Kasumi-1 (cell line): ENCODE results near the gene EVX2.
A peak's percentile ranks its signal among the peaks of the same experiment; 100 is the strongest.

ENCODE experiments used
- DNase-seq, 2 experiments: peaks; one replicate each; lab custom pipeline; 2025; lab: John Stamatoyannopoulos, UW

The EVX2 gene

DNA sequence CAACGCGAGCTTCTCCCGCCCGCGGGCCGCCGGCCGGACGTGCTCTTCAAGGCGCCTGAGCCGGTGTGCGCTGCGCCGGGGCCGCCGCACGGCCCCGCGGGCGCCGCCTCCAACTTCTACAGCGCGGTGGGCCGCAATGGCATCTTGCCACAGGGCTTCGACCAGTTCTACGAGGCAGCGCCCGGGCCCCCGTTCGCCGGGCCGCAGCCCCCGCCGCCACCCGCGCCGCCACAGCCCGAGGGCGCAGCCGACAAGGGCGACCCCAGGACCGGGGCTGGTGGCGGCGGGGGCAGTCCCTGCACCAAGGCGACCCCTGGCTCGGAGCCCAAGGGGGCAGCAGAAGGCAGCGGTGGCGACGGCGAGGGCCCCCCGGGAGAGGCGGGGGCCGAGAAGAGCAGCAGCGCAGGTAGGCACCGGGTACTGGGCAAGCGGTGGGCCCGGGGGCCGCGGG lies 24.0 kb upstream of the EVX2 start:
- no peak for DNase-seq

DNA sequence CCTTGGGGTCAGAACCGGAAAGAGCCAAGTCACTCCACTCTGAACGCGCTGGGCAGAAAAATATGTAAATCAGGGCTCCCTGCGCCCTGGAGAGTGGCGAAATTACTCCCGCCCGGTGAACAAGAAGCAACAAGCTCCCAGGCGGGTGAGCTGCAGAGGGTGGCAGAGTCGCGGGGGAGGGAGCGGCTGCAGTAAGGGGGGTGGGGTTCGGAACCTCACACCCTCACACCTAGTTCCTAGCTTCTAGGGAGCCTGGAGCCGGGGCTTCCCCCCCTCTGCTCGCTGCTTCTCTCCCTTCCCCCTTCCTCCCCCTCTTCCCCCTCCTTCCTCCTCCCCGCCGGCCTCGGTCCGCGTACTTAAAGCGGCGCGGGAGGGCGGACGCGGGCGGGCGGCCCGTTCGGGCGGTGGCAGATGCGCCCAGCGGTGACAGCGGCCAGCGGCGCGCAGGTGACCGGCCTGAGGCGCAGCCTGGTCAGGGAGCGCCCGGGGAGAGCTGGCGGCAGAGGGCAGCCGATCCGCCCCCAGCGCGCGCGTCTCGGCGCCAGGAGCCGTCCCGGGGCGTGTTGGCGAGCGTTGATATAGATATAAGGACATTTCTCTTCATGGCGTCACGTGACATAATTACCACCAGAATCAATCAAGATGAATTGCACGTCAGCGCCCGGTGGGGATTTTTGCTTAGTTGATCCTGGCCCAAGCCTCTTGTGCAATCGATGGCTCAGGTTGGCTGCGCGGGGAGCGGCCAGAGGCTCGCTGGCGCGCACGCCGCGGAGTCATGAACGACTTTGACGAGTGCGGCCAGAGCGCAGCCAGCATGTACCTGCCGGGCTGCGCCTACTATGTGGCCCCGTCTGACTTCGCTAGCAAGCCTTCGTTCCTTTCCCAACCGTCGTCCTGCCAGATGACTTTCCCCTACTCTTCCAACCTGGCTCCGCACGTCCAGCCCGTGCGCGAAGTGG lies 23.1 kb upstream of the EVX2 start, which contains the start of gene HOXD11:
HOXD11 (plus strand) TSS at position 700 of the 959 bp plus-strand sequence; CDS start at position 776, 76 bp downstream.
- DNase-seq, result no peak

DNA sequence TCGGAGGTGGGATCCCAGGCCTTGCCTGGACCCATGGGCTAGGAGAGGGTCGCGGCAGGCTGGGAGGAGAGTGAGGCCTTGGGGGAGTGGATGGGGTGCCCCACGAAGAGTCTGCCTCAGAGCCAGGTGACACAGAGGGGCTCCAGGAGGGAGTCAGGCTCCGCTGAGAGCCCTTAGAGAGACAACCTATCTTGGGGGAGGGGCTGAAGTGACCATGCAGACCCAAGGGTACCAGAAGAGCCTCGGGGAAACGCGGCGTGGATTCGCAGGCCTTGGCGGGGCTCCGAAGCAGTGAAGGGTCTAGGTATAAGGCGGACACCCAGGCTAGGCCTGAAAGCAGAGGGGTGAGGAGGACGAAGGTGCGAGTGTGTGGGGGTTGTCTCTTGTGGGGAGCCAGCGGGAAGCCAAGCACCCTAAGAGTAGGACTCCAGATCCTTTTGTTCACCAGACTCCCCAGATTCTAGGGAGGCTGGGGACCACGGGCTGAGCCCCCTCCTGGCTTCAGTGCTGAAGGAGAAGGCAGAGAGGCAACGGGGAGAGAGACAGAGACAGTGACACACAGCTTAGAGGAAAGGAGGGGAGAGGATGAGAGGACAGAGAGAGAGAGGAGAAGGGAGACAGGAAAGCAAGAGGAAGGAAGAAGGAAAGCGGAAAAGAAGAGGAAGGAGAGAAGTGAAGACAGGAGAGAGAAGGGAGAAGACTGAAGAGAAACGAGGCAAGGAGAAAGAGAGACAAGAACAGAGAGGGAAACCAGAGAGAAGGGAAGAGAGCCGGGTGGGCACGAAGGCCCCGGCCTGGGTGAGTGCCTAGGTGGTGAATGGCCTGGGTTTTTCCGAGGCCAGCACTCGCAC lies 22.2 kb upstream of the EVX2 start:
- no peak for DNase-seq

DNA sequence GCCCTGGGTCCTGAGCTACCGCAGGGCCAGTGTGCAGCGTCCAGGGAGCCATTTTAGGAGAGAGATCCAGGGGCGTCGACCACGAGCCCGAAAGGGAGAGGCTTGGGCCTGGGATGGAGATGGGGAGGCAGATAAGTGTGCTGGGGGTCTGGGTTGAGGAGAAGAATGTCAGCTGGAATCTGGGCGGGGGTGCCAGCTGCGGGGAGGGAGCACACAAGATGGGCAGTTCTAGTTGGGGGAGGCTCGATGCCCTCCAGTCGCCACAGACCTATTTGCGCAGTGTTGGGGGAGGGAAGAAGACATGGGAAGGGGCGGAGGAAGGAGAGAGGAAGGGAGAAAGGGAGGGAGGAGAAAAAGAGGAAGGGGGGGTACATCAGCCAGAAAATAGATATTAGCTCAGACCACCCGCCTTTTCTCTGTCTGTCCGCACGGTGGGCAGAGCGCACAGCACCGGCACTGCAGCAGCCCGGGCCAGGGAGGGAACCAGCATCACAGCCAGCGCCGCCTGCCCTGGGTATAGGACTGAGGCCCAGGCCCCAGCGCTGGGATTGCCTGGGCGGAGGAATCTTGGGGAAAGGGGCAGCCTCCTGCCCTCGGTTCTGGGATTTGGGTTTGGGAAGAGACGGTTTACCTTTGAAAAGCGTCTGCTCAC lies 21.4 kb upstream of the EVX2 start:
- no peak for DNase-seq

DNA sequence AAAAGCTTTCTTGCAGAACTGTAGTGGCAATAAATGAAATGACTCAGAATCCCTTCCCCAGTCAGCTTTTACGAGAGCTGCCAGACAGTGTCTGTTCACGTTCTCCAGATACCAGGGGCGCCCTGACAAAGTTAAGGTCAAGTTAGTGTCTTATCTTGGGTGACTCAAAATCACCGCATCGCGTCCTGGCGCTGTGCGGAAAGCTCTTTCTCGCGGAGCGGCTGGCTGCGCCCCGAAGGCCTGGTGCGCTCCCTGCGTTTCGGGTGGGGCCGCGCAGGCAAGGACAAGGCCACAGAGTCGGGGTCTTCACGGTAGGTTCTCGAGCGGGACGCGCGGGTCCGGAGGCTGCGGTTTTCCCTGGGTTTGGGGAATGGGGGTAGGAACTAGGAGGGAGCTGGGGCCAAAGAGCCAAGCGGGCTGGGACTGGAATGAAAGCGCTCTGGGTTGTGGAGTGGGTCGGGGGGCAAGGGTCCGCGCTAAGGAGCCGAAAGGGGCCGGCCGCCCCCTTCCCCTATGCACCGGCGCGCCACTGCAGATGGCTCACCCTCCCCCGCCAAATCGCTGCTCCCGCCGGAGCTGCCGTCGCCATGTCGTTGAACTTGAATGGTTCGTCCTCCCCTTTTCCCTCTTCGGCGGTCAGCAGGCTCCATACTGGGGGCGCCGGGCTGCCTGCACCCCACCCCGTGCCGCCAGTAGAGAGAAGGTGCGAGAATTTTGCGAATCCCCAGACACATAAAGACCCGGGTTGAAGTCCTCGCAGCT lies 20.7 kb upstream of the EVX2 start:
- DNase-seq, result no peak

DNA sequence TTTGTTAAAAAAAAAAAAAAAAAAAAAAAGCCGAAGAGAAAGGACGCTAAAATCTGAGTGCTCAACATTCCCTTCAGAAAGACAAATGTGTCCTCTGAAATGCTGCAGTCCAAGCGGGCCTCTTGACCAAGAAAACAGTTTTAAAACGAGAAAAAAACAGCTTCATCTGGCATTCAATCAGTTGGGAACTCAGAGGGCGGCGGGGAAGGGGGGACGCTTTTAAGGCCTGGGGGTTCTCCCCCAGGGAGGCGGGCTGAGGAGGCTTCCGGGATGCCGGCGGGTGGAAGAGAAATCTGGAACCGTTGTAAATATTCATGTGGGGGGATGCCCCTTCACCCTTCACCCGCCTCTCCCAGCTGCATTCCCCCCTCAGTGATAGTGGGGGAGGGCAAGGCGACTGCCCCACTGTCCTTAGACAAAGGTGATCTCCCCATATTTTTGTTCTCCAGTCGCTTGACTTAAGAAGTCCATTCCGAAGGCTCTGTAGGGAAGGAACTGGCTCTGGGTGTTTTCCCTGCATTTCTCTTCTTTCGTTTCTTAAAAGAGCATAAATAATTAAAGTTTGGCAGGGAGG lies 20.1 kb upstream of the EVX2 start:
- no peak for DNase-seq

DNA sequence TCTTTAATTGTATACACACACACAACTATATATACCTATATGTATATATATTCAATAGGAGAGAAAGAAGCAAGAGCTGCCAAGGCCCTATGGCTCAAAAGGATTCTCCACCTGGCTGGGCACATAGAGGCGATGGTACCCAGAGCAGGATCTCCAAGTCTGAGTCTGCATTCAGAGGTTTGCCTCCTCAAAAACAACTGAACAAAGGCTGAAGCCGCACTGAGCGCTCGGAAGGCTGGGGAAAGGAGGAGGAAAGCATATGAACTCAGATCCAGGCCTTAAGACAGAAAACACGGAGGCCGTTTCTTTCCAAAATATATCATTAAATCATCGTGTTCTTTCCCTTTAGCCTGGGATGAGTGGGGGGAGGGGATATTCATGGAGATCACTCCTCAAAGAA lies 19.4 kb upstream of the EVX2 start:
- no peak for DNase-seq

DNA sequence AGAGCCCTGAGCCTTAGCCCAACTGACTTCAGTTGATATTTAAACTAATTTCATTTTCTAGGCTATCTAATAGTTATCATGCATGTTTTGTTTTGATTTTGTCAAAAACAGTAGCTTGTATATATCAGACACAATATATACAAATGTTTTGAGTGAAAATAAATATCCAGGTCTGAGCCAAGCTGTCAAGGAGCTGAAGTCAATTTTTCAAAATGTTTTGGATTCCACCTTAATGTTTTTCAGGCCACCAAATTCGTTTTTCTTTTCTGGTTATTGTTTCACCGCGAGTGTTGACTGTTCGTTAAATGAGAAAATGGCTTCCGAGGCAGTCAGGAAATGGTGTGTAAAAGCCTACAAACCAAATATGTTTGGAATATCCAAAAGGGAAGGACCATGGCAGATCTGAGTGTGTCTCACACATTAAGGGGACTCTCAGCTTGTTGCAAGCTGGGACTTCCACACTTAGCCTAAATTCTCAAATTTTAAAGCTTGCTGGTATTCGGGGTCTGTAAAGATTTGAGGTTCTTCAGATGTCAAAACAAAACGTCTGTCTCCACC lies 18.6 kb upstream of the EVX2 start:
- DNase-seq, result no peak

DNA sequence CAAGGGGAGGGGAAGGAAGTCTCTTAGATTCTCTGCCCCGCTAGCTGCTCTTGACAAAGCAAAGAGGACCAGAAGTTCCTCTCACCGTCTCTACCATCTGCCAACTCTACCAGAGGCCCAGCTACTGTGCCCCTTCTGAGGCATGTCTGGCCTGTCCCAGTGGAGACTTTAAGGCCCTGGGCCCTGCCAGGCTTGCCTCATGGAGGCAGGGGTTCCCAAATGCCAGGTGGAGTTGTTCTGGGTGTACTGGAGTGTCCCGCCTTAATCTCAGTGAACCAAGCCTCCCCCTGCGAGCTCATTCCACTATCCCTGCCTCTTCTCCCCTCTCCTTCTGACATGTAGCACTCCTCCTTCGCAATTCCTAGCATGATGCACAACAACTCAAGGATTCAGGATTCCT lies 18.1 kb upstream of the EVX2 start:
- DNase-seq, result no peak

DNA sequence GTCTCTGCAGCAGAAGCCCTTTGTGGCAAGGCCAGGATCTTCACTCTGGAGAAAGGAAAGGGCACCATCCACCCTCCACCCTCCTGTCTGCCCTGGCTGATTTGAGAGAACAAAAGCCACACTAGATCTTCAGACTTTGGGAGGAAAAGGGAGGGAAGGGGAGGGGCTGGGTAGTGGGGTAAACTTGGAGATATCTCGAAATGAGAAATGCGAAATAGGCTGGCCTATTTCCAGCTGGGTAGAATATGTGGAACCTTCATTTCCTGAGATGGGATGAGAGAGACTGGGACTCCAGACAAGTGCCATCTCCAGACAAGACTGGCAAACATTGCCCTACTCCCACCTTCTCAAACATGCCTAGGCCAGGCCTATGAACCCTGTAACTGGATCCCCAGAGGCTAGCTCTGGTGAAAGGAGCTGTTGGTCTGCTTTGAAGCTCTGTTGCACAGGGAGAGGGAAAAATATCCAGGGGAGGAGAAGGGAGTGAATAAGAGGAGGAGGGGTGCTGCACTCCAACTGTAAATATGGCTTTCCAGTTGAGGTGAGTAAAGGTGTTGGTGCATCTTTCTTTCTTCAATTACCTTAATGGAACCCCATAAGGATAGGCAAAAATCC lies 17.6 kb upstream of the EVX2 start:
- DNase-seq, result no peak

DNA sequence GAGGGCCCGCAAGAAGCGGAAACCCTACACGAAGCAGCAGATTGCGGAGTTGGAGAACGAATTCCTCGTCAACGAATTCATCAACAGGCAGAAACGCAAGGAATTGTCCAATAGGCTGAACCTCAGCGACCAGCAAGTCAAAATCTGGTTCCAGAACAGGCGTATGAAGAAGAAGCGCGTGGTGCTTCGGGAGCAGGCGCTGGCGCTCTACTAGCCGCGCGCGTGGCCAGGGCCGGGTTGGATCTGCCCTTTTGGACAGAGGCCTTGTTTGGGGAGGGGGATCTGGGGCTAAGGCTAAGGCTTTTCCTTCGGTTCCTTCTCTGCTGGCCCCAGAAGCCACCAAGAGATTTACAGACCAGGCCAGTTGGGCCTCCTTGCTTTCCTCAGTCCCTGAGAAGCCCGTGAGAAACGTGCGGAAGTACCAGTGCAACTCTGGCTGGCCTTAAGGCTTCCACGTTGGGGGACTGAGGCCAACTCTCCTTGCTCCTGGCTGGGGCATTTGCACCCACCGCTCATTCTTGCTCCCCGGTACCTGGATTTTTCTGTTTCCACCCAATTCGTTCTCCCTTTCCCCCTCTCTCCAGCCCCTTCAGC lies 16.9 kb upstream of the EVX2 start:
- no peak for DNase-seq

DNA sequence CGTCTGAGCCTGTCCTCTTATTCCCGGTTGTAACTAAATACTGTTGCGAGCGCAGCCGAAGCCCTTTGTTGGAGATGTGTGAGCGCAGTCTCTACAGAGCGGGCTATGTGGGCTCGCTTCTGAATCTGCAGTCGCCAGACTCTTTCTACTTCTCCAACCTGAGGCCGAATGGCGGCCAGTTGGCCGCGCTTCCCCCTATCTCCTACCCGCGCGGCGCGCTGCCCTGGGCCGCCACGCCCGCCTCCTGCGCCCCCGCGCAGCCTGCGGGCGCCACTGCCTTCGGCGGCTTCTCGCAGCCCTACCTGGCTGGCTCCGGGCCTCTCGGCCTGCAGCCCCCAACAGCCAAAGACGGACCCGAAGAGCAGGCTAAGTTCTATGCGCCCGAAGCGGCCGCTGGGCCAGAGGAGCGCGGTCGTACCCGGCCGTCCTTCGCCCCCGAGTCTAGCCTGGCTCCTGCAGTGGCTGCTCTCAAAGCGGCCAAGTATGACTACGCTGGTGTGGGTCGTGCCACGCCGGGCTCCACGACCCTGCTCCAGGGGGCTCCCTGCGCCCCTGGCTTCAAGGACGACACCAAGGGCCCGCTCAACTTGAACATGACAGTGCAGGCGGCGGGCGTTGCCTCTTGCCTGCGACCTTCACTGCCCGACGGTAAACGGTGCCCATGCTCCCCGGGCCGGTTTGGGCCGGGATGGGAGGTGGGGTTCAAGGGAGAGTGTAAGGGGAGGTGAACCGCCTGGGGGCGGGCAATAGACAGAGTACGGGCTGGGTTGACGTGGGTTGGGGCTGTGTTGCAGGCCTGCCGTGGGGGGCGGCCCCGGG lies 16.2 kb upstream of the EVX2 start, which contains the start of gene HOXD12:
HOXD12 (plus strand) TSS at position 68 of the 819 bp plus-strand sequence; CDS start at position 75, 7 bp downstream.
- no peak for DNase-seq

DNA sequence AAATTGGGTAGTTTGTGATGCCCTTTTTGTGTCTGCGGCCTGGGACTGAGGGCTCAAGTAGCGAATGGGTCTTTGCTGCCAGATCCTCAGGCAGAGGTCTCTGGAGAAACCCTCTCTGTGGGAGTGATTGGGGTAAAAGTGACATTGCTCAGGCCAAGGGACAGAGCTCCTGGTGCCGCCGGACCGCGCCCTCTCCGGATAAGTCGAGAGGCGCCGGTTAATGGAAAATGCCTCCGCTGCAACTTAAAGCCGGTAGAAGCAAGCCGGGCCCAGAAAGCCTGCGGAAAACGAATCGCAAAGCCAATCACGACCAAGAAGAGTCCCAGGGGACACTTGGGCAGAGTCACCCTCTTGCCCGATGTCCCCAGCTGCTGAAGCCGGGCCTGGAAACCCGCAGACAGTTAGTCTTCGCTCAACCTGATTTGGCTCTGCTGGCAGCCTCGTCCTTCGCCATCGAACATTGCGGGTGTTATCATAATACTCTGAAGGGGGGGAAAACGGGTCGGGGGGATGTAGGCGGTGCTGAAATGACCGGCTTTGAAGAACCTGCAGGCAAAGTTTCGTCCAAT lies 15.5 kb upstream of the EVX2 start:
- DNase-seq, result no peak

DNA sequence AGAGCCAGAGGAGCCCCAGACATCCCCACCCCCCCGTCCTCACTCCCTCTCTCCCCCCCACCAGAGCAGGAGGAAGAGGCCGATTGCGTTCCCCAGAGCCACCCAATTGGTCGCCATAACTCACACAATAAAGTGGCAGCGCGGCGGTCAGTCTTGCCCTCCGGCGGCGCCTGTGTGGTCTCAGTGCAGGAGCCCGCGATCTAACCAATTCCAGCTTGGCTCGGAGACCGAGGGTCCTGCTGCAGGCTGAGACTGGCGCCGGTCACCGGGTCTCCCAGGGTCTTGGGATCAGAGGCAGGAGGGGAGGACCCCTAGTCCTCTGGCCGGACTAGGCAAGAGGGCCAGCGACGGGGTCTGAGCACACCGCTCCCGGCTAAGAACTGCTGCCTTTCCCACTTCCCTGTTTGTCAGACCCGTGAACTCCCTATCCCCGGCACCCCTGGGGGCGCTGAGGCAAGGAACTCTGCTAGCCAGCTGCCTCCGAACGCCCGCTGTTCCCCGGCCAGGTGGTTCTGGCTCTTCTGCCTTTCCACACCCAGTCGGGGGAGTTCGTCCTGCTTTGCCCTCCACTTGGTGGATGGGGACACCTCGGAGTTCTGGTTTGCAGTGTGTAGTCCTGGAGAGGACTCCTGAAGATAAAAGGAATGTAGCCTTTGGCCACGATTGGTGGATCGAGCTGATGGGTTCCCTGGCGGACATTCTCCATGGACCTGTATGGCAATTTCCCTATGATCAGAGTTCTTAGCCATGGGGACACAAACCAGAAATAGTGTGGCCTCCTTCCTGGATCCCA lies 14.8 kb upstream of the EVX2 start:
- DNase-seq, result no peak

DNA sequence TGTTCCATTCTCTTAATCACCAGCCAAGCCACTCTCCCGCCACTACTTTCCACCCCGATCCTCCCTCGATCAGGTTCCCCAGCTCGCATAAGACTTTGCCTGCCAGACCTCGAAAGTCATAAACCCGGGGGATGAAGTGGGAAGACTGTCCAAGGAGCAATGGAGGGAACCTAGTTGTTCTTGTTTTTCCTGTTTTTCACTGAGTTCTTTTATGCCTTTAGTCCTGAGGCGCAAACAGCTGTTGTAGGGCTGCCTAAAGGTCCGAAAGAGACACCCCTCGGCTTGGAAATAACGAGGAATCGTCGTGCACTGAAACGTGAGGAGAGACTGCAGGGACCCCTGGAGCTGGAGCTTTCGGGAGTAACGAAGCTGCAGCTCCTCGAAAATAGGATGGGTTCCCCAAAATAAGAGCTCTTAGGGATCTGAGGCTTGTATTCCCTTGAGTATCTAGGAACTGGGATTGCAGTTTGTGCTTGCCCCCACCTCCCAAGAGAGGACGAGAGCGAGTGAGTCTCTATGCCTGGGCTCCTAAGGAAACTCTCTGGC lies 14.1 kb upstream of the EVX2 start:
- DNase-seq, result no peak

DNA sequence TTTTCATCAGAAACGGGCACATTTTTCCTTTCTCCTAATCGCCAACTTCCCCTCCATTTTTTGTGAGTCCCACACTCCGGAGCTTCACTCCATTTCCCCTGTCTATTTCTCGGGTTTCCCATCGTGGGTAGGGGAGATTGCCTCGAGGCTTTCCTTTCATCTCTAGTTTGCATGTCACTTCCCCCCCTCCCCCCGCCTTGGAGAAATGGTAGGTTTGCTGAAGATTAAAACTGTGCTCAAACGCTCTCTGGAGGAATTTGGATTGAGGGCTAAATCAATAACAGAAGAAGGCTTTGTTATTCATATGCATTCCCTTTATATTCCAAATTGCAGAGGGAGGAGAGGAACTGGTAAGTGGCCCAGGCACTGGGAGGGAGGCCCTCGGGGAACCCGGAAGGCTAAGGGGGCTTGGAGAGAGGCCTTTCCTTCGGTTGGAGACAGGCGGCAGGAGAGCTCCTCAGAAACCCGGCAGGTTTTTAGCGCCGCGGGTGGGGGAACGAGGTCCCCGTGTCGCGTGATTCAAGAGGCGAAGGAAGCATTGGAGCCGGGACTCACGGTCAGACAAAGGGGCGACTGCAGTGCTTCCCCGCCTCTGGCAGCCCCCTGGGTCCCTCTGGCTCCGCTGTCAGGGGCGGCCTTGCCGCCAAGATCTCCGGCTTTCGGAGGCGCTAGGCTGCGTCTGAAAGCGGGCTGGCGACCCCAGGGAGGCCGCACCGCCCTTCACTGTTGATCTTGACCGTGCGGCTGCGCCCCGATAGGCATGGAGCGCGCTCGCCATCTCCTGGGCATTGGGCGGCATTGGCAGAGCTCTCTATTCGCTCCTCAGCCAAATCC lies 13.4 kb upstream of the EVX2 start:
- peak; percentile 86 to 93 for DNase-seq
